Ascending aorta (tissue), 2 donors: ENCODE measurements around the gene MNX1. TPM values are rescaled to one million over a fixed set of nuclear protein-coding genes. Genes with fewer than 3 reads are reported as not detected.

Experiments used
- DNase-seq, 2 donors: peaks; one replicate each; pipeline ENCODE4 v3.0.0-alpha.2; 2019; ENCODE audit warnings: low spot score in 2 of 2
- H3K27ac ChIP-seq, 2 donors: fragments of 200-600 bp; sonication (generic); one replicate each; pipeline ENCODE4 v1.5.1; 2016 to 2017; ENCODE audit warnings: mild to moderate bottlenecking in 1 of 2
- H3K27me3 ChIP-seq: fragments of 200-600 bp; sonication (generic); one replicate; pipeline ENCODE4 v1.5.1; 2017
- H3K36me3 ChIP-seq, 2 donors: fragments of 200-600 bp; sonication (generic); one replicate each; pipeline ENCODE4 v1.5.1; 2016
- H3K4me1 ChIP-seq, 2 donors: fragments of 200-600 bp; sonication (generic); one replicate each; pipeline ENCODE4 v1.5.1; 2016 to 2017; ENCODE audit warnings: mild to moderate bottlenecking in 1 of 2
- H3K4me3 ChIP-seq, 2 donors: fragments of 200-600 bp; sonication (generic); one replicate each; pipeline ENCODE4 v1.5.1; 2016 to 2017; ENCODE audit warnings: mild to moderate bottlenecking in 1 of 2
- H3K9me3 ChIP-seq, 2 donors: fragments of 200-600 bp; sonication (generic); one replicate each; pipeline ENCODE4 v1.5.1; 2016
- intact Hi-C: fragments of 100-400 bp; cut with DNase I; formaldehyde crosslinking; loops from one replicate; pipeline ENCODE4 v1.15.1; 2023
- total RNA-seq: library from RNA; depleted of rRNA; stranded (reverse); fragments of >200 nt; gene quantifications from one replicate; pipeline ENCODE4 v1.1.0, GENCODE V29; 2016
- TF ChIP-seq, protein P1 (sequence below), 3 experiments: fragments of 200-600 bp in 2 of 3; fragments of 450-650 bp in 1 of 3; sonication (generic) in 2 of 3; IDR thresholded peaks; one replicate each; pipeline ENCODE4 v1.5.1; 2016 to 2019; ENCODE audit warnings: antibody characterized with exemption in 3 of 3, mild to moderate bottlenecking in 1 of 3, moderate library complexity in 1 of 3

The MNX1 gene
- total RNA-seq, 1 donor from 2014 or later = not detected

DNA sequence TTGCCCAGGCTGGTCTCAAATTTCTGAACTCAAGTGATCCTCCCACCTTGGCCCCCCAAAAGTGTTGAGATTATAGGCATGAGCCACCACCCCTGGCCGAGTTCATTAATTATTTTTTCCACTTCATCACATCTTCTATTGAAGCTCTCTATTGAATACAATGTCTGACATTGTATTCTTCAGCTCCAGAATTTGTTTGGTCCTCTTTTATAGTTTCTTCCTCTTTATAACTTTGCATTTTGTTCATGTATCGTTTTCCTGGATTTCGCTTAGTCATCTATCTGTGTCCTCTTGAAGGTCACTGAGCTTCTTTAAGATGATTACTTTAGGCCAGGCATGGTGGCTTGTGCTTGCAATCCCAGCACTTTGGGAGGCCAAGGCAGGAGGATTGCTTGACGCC is 30.8 kb downstream of the MNX1 start:
- peaks cover 0 to 14% of the 10 kb centered on the region in 2 donors for H3K9me3 ChIP-seq
- intact Hi-C loops = no loop called here

DNA sequence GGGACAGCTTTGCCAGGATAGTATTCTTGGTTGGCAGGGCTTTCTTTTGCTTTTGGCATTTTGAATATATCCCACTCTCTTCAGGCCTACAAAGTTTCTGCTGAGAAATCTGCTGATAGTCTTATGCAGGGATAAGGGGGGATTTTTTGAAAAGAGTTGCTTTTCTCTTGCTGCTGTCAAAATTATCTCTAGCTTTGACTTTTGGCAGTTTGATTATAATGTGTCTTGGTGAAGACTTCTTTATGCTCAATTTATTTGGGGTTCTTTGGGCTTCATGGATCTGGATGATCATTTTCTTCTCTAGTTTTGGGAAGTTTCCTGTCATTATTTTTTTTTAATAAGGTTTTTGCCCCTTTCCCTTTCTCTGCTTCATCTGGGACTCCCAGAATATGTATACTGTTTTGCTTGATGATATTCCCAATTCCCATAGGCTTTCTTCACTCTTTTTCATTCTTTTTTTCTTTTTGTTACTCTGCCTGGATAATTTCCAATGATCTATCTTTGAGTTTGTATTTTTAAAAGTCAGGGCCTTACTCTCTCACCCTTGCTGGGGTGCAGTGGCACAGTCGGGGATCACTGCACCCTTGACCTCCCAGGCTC is 31.4 kb downstream of the MNX1 start:
- TF ChIP-seq, protein P1, sequence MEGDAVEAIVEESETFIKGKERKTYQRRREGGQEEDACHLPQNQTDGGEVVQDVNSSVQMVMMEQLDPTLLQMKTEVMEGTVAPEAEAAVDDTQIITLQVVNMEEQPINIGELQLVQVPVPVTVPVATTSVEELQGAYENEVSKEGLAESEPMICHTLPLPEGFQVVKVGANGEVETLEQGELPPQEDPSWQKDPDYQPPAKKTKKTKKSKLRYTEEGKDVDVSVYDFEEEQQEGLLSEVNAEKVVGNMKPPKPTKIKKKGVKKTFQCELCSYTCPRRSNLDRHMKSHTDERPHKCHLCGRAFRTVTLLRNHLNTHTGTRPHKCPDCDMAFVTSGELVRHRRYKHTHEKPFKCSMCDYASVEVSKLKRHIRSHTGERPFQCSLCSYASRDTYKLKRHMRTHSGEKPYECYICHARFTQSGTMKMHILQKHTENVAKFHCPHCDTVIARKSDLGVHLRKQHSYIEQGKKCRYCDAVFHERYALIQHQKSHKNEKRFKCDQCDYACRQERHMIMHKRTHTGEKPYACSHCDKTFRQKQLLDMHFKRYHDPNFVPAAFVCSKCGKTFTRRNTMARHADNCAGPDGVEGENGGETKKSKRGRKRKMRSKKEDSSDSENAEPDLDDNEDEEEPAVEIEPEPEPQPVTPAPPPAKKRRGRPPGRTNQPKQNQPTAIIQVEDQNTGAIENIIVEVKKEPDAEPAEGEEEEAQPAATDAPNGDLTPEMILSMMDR (IDR thresholded peaks at IDR 0.05) = no peak
- H3K4me3 ChIP-seq = no peak overlapping the region
- H3K36me3 ChIP-seq = no peaks in the 10 kb centered on the region
- H3K4me1 ChIP-seq = no peaks in the 10 kb centered on the region
- no peak overlapping the region for H3K27ac ChIP-seq
- peaks cover 0 to 14% of the 10 kb centered on the region in 2 donors for H3K9me3 ChIP-seq
- no peaks in the 10 kb centered on the region for H3K27me3 ChIP-seq
- intact Hi-C loops = no loop called here
- DNase-seq = no peak

More for the DNA sequence above, 30.8 kb downstream of the MNX1 start:
- no peak for DNase-seq
- Histone ChIP-seq H3K4me3 (no peak overlapping the region), H3K36me3 (no peaks in the 10 kb centered on the region), H3K27me3 (no peaks in the 10 kb centered on the region), H3K27ac (no peak overlapping the region), H3K4me1 (no peaks in the 10 kb centered on the region)
- TF ChIP-seq, protein P1 (IDR thresholded peaks at IDR 0.05) = no peak

DNA sequence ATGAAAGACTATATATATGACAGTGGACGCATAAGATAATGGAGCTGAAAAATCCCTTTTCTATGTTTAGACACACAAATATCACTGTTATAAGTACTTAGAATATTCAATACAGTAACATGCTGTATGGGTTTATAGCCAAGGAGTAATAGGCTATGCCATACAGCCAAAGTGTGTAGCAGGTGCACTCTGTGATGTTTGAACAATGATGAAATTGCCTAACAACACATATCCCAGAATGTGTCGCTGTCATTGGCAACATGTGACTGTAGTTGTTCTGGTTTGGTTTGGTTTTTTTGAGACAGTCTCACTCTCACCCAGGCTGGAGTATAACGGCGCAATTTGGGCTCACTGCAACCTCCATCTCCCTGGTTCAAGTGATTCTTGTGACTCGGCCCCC is 34.8 kb downstream of the MNX1 start:
- no peak for DNase-seq
- no peaks in the 10 kb centered on the region for H3K27me3 ChIP-seq
- intact Hi-C loops = no loop called here
- H3K4me3 ChIP-seq = no peak overlapping the region
- H3K36me3 ChIP-seq = peaks cover 12 to 16% of the 10 kb centered on the region in 2 donors
- H3K9me3 ChIP-seq = peaks cover 0 to 14% of the 10 kb centered on the region in 2 donors
- H3K27ac ChIP-seq = no peak overlapping the region
- TF ChIP-seq, protein P1 (IDR thresholded peaks at IDR 0.05) = no peak
- no peaks in the 10 kb centered on the region for H3K4me1 ChIP-seq

DNA sequence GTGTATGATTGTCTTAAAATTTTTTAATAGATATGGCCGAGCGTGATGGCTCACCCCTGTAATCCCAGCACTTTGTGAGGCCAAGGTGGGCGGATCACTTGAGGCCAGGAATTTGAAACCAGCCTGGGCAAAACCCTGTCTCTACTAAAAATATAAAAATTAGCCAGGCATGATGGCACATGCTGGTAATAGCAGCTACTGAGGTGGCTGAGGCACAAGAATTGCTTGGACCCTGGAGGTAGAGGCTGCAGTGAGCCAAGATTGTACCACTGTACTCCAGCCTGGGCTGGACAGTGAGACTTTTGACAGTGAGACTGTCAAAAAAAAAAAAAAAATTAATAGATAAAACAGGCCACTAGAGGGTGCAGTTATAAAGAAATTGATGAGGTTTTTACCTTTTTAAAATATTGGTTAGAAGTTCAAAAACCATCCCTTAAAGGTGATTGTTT is 40.5 kb downstream of the MNX1 start:
- DNase-seq = no peak
- intact Hi-C loops = loop anchor here (2.0 kb wide), 1 partner anchor 303 kb away; no protein-coding TSS in a partner anchor
- Histone ChIP-seq H3K9me3 (no peaks in the 10 kb centered on the region), H3K36me3 (peaks cover 35 to 64% of the 10 kb centered on the region in 2 donors), H3K4me1 (no peaks in the 10 kb centered on the region), H3K4me3 (no peak overlapping the region), H3K27me3 (no peaks in the 10 kb centered on the region), H3K27ac (no peak overlapping the region)
- TF ChIP-seq, protein P1 (IDR thresholded peaks at IDR 0.05) = peak in 2 of 3 experiments; percentile 16 to 23

DNA sequence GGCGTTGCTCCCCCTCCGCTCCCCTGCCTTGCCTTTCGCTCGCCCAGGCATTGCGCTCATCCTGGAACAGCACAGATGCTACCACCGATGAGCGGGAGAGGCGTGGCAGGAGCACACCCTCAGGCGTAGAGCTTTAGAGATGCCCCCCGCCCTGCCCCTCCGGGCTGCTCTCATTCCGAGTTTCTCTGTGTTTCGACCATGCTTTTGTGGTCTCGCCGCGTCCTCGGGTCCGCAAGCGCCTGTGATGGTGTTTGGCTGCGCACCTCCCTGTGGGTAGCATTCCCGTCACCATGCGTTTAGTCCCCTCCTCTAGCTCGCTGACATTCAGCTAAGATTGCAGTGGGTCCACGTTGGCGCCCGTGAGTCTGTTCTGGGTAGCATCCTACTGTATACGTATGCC is 42.3 kb downstream of the MNX1 start:
- H3K27ac ChIP-seq = no peak overlapping the region
- H3K4me3 ChIP-seq = no peak overlapping the region
- no peaks in the 10 kb centered on the region for H3K4me1 ChIP-seq
- no peak for DNase-seq
- intact Hi-C loops = no loop called here
- peaks cover 50 to 82% of the 10 kb centered on the region in 2 donors for H3K36me3 ChIP-seq
- no peaks in the 10 kb centered on the region for H3K27me3 ChIP-seq
- H3K9me3 ChIP-seq = no peaks in the 10 kb centered on the region
- TF ChIP-seq, protein P1 (IDR thresholded peaks at IDR 0.05) = no peak
